Uterus (tissue), 4 donors: ENCODE data around the gene SKP1. TPM values are rescaled to one million over a fixed set of nuclear protein-coding genes. Genes with fewer than 3 reads are reported as not detected.

Source experiments
- DNase-seq, 2 donors: peaks; one replicate each; pipeline ENCODE4 v3.0.0-alpha.2; 2019 to 2020
- H3K27ac ChIP-seq, 2 donors: fragments of 200-600 bp; sonication (generic); 1 replicate in 1 of 2; 2 replicates in 1 of 2; pipeline ENCODE4 v1.5.1; 2016 to 2018
- H3K27me3 ChIP-seq, 2 donors: fragments of 200-600 bp; sonication (generic); one replicate each; pipeline ENCODE4 v1.5.1; 2018 to 2019; ENCODE audit warnings: control low read depth in 1 of 2
- H3K36me3 ChIP-seq, 2 donors: fragments of 200-600 bp; sonication (generic); one replicate each; pipeline ENCODE4 v1.5.1; 2019; ENCODE audit warnings: control low read depth in 1 of 2
- H3K4me1 ChIP-seq, 2 donors: fragments of 200-600 bp; sonication (generic); one replicate each; pipeline ENCODE4 v1.5.1; 2018 to 2019; ENCODE audit warnings: control low read depth in 1 of 2
- H3K4me3 ChIP-seq, 2 donors: fragments of 200-600 bp; sonication (generic); 1 replicate in 1 of 2; 2 replicates in 1 of 2; pipeline ENCODE4 v1.5.1; 2018 to 2019; ENCODE audit warnings: mild to moderate bottlenecking in 1 of 2
- H3K9me3 ChIP-seq, 2 donors: fragments of 200-600 bp; sonication (generic); one replicate each; pipeline ENCODE4 v1.5.1; 2019; ENCODE audit warnings: control low read depth in 1 of 2
- POLR2A ChIP-seq, 2 donors: fragments of 450-650 bp; IDR thresholded peaks; one replicate each; pipeline ENCODE4 v1.6.1; 2016; ENCODE audit warnings: antibody characterized with exemption in 2 of 2, mild to moderate bottlenecking in 1 of 2, moderate library complexity in 1 of 2
- intact Hi-C: fragments of 100-400 bp; cut with DNase I; formaldehyde crosslinking; loops from one replicate; pipeline ENCODE4 v1.15.1; 2023; ENCODE audit warnings: low total_unique reads
- total RNA-seq, 4 donors: library from RNA; depleted of rRNA in 3 of 4; stranded (reverse); fragments of >200 nt in 3 of 4; gene quantifications; one replicate each; pipeline versions ENCODE4 v1.1.0 to v1.2.4, GENCODE V29; 2014 to 2023
- TF ChIP-seq, protein P1 (sequence below), 4 experiments: fragments of 200-600 bp in 2 of 4; fragments of 450-650 bp in 2 of 4; sonication (generic) in 2 of 4; IDR thresholded peaks; one replicate each; pipeline ENCODE4 v1.5.1; 2016 to 2019; ENCODE audit warnings: antibody characterized with exemption in 4 of 4, mild to moderate bottlenecking in 2 of 4, moderate library complexity in 1 of 4
- donor health status: DM: yes; HTN: yes; CAD: no.

SKP1 gene
- total RNA-seq, 4 donors from 2014 or later = 198 to 343 (median 235) TPM

DNA sequence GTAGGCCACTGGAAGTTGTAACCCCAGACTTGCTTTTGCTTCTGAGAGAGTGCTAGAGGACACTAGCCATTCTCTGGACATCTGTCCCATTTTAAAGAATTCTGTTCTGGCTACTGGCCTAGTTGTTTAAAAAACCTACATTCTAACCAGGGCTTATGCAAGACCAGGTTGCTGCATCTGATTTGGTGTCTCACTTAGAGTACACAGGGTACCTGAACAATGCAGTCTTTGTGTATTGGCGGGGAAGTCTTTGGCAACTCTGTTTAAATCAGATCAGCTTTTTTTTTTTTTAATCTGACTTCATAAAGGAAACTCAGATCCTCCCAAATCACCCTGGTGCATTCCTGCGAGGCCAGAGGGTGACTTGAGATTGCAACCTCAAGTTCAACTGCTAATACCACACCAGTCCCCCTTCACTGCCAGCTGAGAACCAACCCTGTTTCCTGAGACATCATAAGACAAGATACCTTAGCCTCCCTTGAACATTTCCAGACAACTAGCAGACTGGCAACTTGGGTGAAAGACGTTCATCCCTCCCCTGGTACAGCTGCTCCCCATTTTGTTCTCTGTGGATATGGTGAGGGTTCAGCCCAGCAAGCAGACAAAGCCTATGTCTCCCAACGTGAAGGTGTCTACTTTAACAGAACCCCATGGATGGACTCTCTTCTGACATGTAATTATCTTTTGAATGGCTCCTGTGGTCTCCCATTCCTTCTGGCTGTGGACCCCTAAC is 27.0 kb downstream of the SKP1 start:
- H3K4me3 ChIP-seq = no peak overlapping the region
- no peaks in the 10 kb centered on the region for H3K4me1 ChIP-seq
- intact Hi-C loops = no loop called here
- H3K9me3 ChIP-seq = no peaks in the 10 kb centered on the region
- no peak overlapping the region for H3K27ac ChIP-seq
- TF ChIP-seq POLR2A (IDR thresholded peaks at IDR 0.05) = no peak
- TF ChIP-seq, protein P1, sequence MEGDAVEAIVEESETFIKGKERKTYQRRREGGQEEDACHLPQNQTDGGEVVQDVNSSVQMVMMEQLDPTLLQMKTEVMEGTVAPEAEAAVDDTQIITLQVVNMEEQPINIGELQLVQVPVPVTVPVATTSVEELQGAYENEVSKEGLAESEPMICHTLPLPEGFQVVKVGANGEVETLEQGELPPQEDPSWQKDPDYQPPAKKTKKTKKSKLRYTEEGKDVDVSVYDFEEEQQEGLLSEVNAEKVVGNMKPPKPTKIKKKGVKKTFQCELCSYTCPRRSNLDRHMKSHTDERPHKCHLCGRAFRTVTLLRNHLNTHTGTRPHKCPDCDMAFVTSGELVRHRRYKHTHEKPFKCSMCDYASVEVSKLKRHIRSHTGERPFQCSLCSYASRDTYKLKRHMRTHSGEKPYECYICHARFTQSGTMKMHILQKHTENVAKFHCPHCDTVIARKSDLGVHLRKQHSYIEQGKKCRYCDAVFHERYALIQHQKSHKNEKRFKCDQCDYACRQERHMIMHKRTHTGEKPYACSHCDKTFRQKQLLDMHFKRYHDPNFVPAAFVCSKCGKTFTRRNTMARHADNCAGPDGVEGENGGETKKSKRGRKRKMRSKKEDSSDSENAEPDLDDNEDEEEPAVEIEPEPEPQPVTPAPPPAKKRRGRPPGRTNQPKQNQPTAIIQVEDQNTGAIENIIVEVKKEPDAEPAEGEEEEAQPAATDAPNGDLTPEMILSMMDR (IDR thresholded peaks at IDR 0.05) = no peak
- no peaks in the 10 kb centered on the region for H3K27me3 ChIP-seq
- H3K36me3 ChIP-seq = no peaks in the 10 kb centered on the region
- no peak for DNase-seq

DNA sequence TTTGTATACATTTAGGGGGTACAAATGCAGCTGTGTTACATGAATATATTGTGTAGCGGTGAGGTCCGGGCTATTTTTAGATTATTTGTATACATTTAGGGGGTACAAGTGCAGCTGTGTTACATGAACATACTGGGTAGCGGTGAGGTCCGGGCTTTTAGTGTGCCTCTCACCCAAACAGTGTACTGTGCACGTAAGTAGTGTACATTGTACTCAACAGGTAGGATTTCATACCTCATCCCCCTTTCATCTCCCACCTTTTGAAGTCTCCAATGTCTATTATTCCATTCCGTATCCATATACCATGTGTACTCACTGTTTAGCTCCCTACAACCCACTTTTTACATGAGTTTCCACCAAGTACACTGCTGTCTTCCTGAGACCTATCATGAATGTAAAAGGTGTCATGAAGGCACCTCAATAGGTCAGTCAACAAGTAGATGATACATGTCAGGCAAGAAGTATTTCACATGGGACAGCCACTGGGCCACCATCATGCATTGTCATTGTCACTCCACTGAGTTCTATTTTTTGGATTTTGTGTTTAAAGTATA is 27.7 kb downstream of the SKP1 start:
- TF ChIP-seq POLR2A (IDR thresholded peaks at IDR 0.05) = no peak
- Histone ChIP-seq H3K36me3 (no peaks in the 10 kb centered on the region), H3K9me3 (no peaks in the 10 kb centered on the region), H3K4me1 (no peaks in the 10 kb centered on the region), H3K27ac (no peak overlapping the region), H3K27me3 (no peaks in the 10 kb centered on the region), H3K4me3 (no peak overlapping the region)
- intact Hi-C loops = no loop called here
- no peak for DNase-seq

DNA sequence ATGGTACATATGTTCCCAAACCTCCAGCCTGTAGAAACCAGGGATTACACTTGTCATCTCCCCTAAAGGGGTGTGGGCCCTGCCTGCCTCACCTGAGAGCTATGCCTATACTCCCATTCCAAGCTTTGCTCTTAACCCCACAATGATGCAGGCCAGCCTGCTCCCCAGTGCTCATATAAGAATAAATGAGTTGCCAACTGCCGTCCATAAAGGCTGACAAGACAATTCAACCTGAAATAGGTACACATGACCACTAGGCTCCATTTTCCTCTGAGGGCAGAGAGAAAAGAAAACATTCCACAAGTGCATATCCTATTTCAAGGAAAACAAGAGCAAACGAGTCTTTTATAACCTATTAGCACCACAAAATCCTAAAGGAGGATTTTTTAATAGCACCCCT is 28.4 kb downstream of the SKP1 start:
- TF ChIP-seq POLR2A (IDR thresholded peaks at IDR 0.05) = no peak
- TF ChIP-seq, protein P1 (IDR thresholded peaks at IDR 0.05) = no peak
- Histone ChIP-seq H3K27me3 (no peaks in the 10 kb centered on the region), H3K27ac (no peak overlapping the region), H3K36me3 (no peaks in the 10 kb centered on the region), H3K4me1 (no peaks in the 10 kb centered on the region), H3K4me3 (no peak overlapping the region), H3K9me3 (no peaks in the 10 kb centered on the region)
- intact Hi-C loops = no loop called here
- no peak for DNase-seq

DNA sequence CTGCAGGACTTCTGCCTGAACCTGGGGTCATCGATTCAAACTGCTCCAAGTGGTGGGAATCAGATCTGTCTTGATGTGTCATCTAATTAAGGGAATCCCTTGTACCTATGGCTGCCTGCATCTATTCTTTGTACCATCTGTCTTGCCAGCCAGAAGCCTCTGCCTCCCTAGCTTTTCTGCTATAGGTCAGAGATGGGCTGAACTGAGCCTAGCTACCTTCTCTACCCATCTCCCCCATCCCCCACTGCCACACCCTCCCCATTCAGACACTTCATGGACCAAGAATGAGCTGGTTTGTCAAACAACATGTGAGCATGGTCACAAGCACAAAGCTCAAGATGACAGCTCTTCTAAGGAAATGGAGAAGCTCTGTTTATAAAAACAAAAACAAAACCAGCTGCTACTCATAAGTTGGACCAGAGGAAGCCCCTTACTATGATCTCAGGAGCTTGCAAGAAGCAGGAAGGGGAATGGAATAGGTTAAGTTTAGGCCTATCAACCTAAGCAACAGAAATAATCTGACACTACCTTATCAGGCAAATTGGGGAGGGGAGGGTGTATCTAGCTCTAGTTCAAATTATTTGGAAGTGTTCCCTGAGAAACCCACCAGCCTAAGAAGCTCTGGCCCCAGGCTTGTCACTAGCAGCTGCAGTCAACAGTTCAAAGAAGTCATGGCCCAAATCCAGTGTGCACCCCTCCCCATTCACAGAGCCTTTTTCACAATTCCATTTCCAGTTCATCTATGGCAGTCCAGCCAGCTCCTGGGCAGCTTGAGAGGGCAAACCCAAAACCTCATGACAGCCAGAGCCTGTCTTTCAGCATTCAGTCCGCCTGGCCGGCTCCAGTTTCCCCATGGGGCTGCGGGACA is 29.9 kb downstream of the SKP1 start:
- TF ChIP-seq, protein P1 (IDR thresholded peaks at IDR 0.05) = no peak
- no peak for TF ChIP-seq POLR2A (IDR thresholded peaks at IDR 0.05)
- intact Hi-C loops = no loop called here
- Histone ChIP-seq H3K36me3 (no peaks in the 10 kb centered on the region), H3K9me3 (no peaks in the 10 kb centered on the region), H3K27ac (no peak overlapping the region), H3K27me3 (no peaks in the 10 kb centered on the region), H3K4me1 (no peaks in the 10 kb centered on the region), H3K4me3 (no peak overlapping the region)
- no peak for DNase-seq

DNA sequence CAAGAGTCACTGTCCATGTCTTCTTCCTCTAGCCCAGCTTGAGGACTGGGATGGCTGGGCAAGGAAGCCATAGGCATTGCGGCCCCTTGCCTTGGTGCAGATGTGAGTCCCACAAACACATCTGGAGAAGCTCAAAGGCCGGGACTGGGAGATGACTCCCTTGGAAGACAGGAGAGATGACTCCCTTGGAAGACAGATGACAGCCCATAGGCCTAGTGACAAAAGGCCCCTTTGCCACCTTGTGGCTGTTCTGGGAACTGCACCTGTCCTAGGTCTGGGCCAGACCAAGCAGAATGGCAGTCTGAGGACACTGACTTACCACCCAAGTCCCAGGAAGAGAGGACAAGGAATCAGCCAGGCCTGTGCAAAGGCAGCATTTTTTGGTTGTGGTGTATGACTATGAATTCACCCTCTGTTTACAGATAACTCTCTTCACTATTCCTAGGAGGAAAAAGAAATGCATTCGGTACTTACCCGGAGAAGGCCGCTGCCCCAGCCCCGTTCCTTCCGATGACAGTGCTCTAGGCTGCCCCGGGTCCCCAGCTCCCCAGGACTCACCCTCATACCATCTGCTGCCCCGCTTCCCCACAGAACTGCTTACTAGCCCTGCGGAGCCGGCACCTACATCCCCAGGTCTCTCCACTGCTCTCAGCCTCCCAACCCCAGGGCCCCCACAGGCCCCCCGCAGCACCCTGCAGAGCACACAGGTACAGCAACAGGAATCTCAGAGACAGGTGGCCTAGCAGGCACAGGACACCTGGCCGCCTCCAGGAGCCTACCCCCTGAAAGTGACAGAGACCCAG is 30.8 kb downstream of the SKP1 start:
- Histone ChIP-seq H3K4me1 (no peaks in the 10 kb centered on the region), H3K27ac (no peak overlapping the region), H3K9me3 (no peaks in the 10 kb centered on the region), H3K27me3 (no peaks in the 10 kb centered on the region), H3K36me3 (no peaks in the 10 kb centered on the region), H3K4me3 (no peak overlapping the region)
- TF ChIP-seq, protein P1 (IDR thresholded peaks at IDR 0.05) = peak; percentile 65 to 92 (median 78)
- TF ChIP-seq POLR2A (IDR thresholded peaks at IDR 0.05) = no peak
- intact Hi-C loops = no loop called here
- peak; percentile 65 to 69 for DNase-seq
